HG03135 (cell line): ENCODE data around the gene ARHGAP15.

Experiments
- ATAC-seq: cut with Tn5 transposase; IDR thresholded peaks from one replicate; pipeline ENCODE4 v1.9.1; 2021; ENCODE audit warnings: mild to moderate bottlenecking, moderate library complexity; ENCODE audit not compliant: unreplicated experiment

ARHGAP15 gene

GRCh38 chr2:143475041-143475776, 346.0 kb downstream of the ARHGAP15 start:
- ATAC-seq, result no peak

GRCh38 chr2:143476336-143477087, 347.3 kb downstream of the ARHGAP15 start:
- ATAC-seq, result no peak

GRCh38 chr2:143477714-143478443, 348.7 kb downstream of the ARHGAP15 start:
- ATAC-seq, result no peak

- no peak for ATAC-seq
These were observed 350.9 kb downstream of the ARHGAP15 start for GRCh38 chr2:143480086-143480485.

- ATAC-seq, result no peak
These were observed 351.5 kb downstream of the ARHGAP15 start for GRCh38 chr2:143480601-143481236.

- no peak for ATAC-seq
These were observed 352.0 kb downstream of the ARHGAP15 start for GRCh38 chr2:143481237-143481623.

- no peak for ATAC-seq
These were observed 352.5 kb downstream of the ARHGAP15 start for GRCh38 chr2:143481733-143482132.

- no peak for ATAC-seq
These were observed 353.1 kb downstream of the ARHGAP15 start for GRCh38 chr2:143482316-143482715.

- no peak for ATAC-seq
These were observed 353.6 kb downstream of the ARHGAP15 start for GRCh38 chr2:143482771-143483170.

- ATAC-seq, result no peak
These were observed 357.8 kb downstream of the ARHGAP15 start for GRCh38 chr2:143486976-143487375.

GRCh38 chr2:143489145-143489544, 359.9 kb downstream of the ARHGAP15 start:
- ATAC-seq, result no peak

- ATAC-seq, result no peak
These were observed 361.9 kb downstream of the ARHGAP15 start for GRCh38 chr2:143491131-143491530.

GRCh38 chr2:143493339-143493738, 364.1 kb downstream of the ARHGAP15 start:
- ATAC-seq, result no peak

- no peak for ATAC-seq
These were observed 368.5 kb downstream of the ARHGAP15 start for GRCh38 chr2:143497726-143498125.

GRCh38 chr2:143498496-143498895, 369.3 kb downstream of the ARHGAP15 start:
- ATAC-seq, result no peak

- no peak for ATAC-seq
These were observed 369.8 kb downstream of the ARHGAP15 start for GRCh38 chr2:143499061-143499460.

- no peak for ATAC-seq
These were observed 372.0 kb downstream of the ARHGAP15 start for GRCh38 chr2:143501106-143501676.

GRCh38 chr2:143503280-143503679, 374.1 kb downstream of the ARHGAP15 start:
- no peak for ATAC-seq

- no peak for ATAC-seq
These were observed 375.2 kb downstream of the ARHGAP15 start for GRCh38 chr2:143504397-143504796.

- no peak for ATAC-seq
These were observed 376.3 kb downstream of the ARHGAP15 start for GRCh38 chr2:143505542-143505941.

GRCh38 chr2:143513081-143513480, 383.9 kb downstream of the ARHGAP15 start:
- ATAC-seq, result peak; percentile 76
